Gastroesophageal sphincter (tissue), 3 donors: ENCODE data around the gene ALPL.

Source experiments
- CTCF ChIP-seq, 4 experiments: fragments of 200-600 bp in 2 of 4; fragments of 450-650 bp in 2 of 4; sonication (generic) in 1 of 4; IDR thresholded peaks; one replicate each; pipeline ENCODE4 v1.5.1; 2017 to 2019; ENCODE audit warnings: antibody characterized with exemption in 4 of 4, mild to moderate bottlenecking in 2 of 4, moderate library complexity in 2 of 4
- EP300 ChIP-seq: sonication (generic); formaldehyde crosslinking; IDR thresholded peaks from one replicate; pipeline ENCODE4 v1.6.1; 2017; ENCODE audit warnings: antibody characterized with exemption, mild to moderate bottlenecking
- POLR2AphosphoS5 ChIP-seq: sonication (generic); formaldehyde crosslinking; IDR thresholded peaks from one replicate; pipeline ENCODE4 v1.6.1; 2017; ENCODE audit warnings: antibody characterized with exemption

GRCh38 chr1:21596174-21596573 is 87.0 kb downstream of the ALPL start:
- no peak for TF ChIP-seq CTCF (IDR thresholded peaks at IDR 0.05)
- TF ChIP-seq EP300 = no peak
- no peak for TF ChIP-seq POLR2AphosphoS5
